HepG2 (cell line): ENCODE measurements around the gene MFRP. TPM values are rescaled to one million over a fixed set of nuclear protein-coding genes. Genes with fewer than 3 reads are reported as not detected.
A peak's percentile ranks its signal among the peaks of the same experiment; 100 is the strongest.

Experiments used
- GPN1 ChIP-seq: sonication (generic); formaldehyde crosslinking; IDR thresholded peaks from 2 replicates; pipeline ENCODE4 v1.5.1; 2020; ENCODE audit warnings: missing genetic modification reagents, borderline replicate concordance
- HOXA3 ChIP-seq: sonication (generic); formaldehyde crosslinking; IDR thresholded peaks from 2 replicates; pipeline ENCODE4 v1.5.0; 2020; ENCODE audit warnings: missing genetic modification reagents
- MTA1 ChIP-seq: sonication (generic); formaldehyde crosslinking; IDR thresholded peaks from 2 replicates; pipeline ENCODE4 v1.4.0; 2020; ENCODE audit warnings: missing genetic modification reagents, mild to moderate bottlenecking, borderline replicate concordance
- PLRG1 ChIP-seq: fragments of 450-650 bp; conservative IDR thresholded peaks from 2 replicates; pipeline ENCODE4 v1.6.1; 2016
- RARG ChIP-seq: sonication (generic); formaldehyde crosslinking; IDR thresholded peaks from 2 replicates; pipeline ENCODE4 v1.4.0; 2020; ENCODE audit warnings: low read depth, mild to moderate bottlenecking, missing genetic modification reagents
- TERF1 ChIP-seq: sonication (generic); formaldehyde crosslinking; IDR thresholded peaks from 2 replicates; pipeline ENCODE4 v1.8.0; 2022; ENCODE audit warnings: mild to moderate bottlenecking, missing genetic modification reagents, moderate library complexity
- TRIM24 ChIP-seq: sonication (generic); formaldehyde crosslinking; IDR thresholded peaks from 2 replicates; pipeline ENCODE4 v1.8.0; 2022; ENCODE audit warnings: mild to moderate bottlenecking, missing genetic modification reagents
- ZBTB21 ChIP-seq: sonication (generic); formaldehyde crosslinking; IDR thresholded peaks from 2 replicates; pipeline ENCODE4 v1.4.0; 2020; ENCODE audit warnings: missing genetic modification reagents
- ZBTB3 ChIP-seq: sonication (generic); formaldehyde crosslinking; IDR thresholded peaks from 2 replicates; pipeline ENCODE4 v1.4.0; 2020; ENCODE audit warnings: low read depth, mild to moderate bottlenecking, moderate library complexity, missing genetic modification reagents, borderline replicate concordance
- ZBTB7B ChIP-seq: sonication (generic); formaldehyde crosslinking; IDR thresholded peaks from 2 replicates; pipeline ENCODE4 v1.4.0; 2020; ENCODE audit warnings: missing genetic modification reagents
- ZNF136 ChIP-seq: sonication (generic); formaldehyde crosslinking; IDR thresholded peaks from 2 replicates; pipeline ENCODE4 v1.8.1; 2022; ENCODE audit warnings: low read depth, mild to moderate bottlenecking, moderate library complexity, missing genetic modification reagents
- ZNF549 ChIP-seq: sonication (generic); formaldehyde crosslinking; IDR thresholded peaks from 2 replicates; pipeline ENCODE4 v1.5.0; 2020; ENCODE audit warnings: missing genetic modification reagents
- ZNF788 ChIP-seq: sonication (generic); formaldehyde crosslinking; IDR thresholded peaks from 2 replicates; pipeline ENCODE4 v1.5.0; 2020; ENCODE audit warnings: mild to moderate bottlenecking, missing genetic modification reagents, borderline replicate concordance
- ZXDC ChIP-seq: sonication (generic); formaldehyde crosslinking; IDR thresholded peaks from 2 replicates; pipeline ENCODE4 v1.5.0; 2020; ENCODE audit warnings: mild to moderate bottlenecking, missing genetic modification reagents
- polyA plus RNA-seq, 8 experiments: library from polyadenylated mRNA; depleted of rRNA in 3 of 8; stranded (reverse) in 7 of 8; unstranded in 1 of 8; fragments of >200 nt; fragmentation: Illumina TruSeq in 4 of 8; extraction: Trizol in 4 of 8; gene quantifications; 2 replicates each; pipeline versions ENCODE4 v1.2.1 to v1.2.3, GENCODE V29; 2011 to 2016; ENCODE audit warnings: low read depth in 4 of 8, missing spikeins in 1 of 8, mixed read lengths in 1 of 8; ENCODE audit not compliant: insufficient read depth in 1 of 8
- total RNA-seq, 5 experiments: library from RNA; depleted of rRNA; stranded (reverse); fragments of >200 nt; fragmentation: Illumina TruSeq; extraction: Trizol; gene quantifications; 2 replicates each; pipeline ENCODE4 v1.2.3, GENCODE V29; 2016; ENCODE audit warnings: low read depth in 1 of 5
- TF ChIP-seq, protein P1 (sequence below): sonication (generic); formaldehyde crosslinking; IDR thresholded peaks from 2 replicates; pipeline ENCODE4 v1.8.1; 2023; ENCODE audit warnings: mild to moderate bottlenecking, missing genetic modification reagents
- TF ChIP-seq, protein P2 (sequence below): sonication (generic); formaldehyde crosslinking; IDR thresholded peaks from 2 replicates; pipeline ENCODE4 v1.8.1; 2022; ENCODE audit warnings: mild to moderate bottlenecking, missing genetic modification reagents
- TF ChIP-seq, protein P3 (sequence below): sonication (generic); formaldehyde crosslinking; IDR thresholded peaks from 2 replicates; pipeline ENCODE4 v1.4.0; 2020; ENCODE audit warnings: missing genetic modification reagents
- TF ChIP-seq, protein P4 (sequence below): sonication (generic); formaldehyde crosslinking; IDR thresholded peaks from 2 replicates; pipeline ENCODE4 v1.4.0; 2020; ENCODE audit warnings: missing genetic modification reagents

The MFRP gene
- total and polyA plus RNA-seq, 2 of the 13 experiments (the other 11 are each of a cell fraction or from before 2014, with no cell fraction given) = not detected

- no peak for TF ChIP-seq ZBTB7B
- TF ChIP-seq TERF1 = no peak
- TF ChIP-seq ZBTB3 (CRISPR knock-in tag) = no peak
- TF ChIP-seq PLRG1 = no peak
- TF ChIP-seq ZBTB21 (CRISPR knock-in tag) = no peak
- TF ChIP-seq, protein P1, sequence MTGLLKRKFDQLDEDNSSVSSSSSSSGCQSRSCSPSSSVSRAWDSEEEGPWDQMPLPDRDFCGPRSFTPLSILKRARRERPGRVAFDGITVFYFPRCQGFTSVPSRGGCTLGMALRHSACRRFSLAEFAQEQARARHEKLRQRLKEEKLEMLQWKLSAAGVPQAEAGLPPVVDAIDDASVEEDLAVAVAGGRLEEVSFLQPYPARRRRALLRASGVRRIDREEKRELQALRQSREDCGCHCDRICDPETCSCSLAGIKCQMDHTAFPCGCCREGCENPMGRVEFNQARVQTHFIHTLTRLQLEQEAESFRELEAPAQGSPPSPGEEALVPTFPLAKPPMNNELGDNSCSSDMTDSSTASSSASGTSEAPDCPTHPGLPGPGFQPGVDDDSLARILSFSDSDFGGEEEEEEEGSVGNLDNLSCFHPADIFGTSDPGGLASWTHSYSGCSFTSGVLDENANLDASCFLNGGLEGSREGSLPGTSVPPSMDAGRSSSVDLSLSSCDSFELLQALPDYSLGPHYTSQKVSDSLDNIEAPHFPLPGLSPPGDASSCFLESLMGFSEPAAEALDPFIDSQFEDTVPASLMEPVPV (CRISPR knock-in tag) = no peak
- TF ChIP-seq MTA1 (CRISPR knock-in tag) = no peak
- no peak for TF ChIP-seq ZXDC (CRISPR knock-in tag)
- TF ChIP-seq, protein P2, sequence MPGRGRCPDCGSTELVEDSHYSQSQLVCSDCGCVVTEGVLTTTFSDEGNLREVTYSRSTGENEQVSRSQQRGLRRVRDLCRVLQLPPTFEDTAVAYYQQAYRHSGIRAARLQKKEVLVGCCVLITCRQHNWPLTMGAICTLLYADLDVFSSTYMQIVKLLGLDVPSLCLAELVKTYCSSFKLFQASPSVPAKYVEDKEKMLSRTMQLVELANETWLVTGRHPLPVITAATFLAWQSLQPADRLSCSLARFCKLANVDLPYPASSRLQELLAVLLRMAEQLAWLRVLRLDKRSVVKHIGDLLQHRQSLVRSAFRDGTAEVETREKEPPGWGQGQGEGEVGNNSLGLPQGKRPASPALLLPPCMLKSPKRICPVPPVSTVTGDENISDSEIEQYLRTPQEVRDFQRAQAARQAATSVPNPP = peak; percentile 8; the same call in 1 of the 2 replicates
- no peak for TF ChIP-seq GPN1 (CRISPR knock-in tag)
- peak; percentile 83 for TF ChIP-seq HOXA3 (CRISPR knock-in tag)
- peak; percentile 39; the same call in 1 of the 2 replicates for TF ChIP-seq ZNF788 (CRISPR knock-in tag)
- TF ChIP-seq ZNF136 = no peak
- no peak for TF ChIP-seq ZNF549
- TF ChIP-seq, protein P3, sequence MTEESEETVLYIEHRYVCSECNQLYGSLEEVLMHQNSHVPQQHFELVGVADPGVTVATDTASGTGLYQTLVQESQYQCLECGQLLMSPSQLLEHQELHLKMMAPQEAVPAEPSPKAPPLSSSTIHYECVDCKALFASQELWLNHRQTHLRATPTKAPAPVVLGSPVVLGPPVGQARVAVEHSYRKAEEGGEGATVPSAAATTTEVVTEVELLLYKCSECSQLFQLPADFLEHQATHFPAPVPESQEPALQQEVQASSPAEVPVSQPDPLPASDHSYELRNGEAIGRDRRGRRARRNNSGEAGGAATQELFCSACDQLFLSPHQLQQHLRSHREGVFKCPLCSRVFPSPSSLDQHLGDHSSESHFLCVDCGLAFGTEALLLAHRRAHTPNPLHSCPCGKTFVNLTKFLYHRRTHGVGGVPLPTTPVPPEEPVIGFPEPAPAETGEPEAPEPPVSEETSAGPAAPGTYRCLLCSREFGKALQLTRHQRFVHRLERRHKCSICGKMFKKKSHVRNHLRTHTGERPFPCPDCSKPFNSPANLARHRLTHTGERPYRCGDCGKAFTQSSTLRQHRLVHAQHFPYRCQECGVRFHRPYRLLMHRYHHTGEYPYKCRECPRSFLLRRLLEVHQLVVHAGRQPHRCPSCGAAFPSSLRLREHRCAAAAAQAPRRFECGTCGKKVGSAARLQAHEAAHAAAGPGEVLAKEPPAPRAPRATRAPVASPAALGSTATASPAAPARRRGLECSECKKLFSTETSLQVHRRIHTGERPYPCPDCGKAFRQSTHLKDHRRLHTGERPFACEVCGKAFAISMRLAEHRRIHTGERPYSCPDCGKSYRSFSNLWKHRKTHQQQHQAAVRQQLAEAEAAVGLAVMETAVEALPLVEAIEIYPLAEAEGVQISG = peak; percentile 59
- no peak for TF ChIP-seq TRIM24
- TF ChIP-seq, protein P4, sequence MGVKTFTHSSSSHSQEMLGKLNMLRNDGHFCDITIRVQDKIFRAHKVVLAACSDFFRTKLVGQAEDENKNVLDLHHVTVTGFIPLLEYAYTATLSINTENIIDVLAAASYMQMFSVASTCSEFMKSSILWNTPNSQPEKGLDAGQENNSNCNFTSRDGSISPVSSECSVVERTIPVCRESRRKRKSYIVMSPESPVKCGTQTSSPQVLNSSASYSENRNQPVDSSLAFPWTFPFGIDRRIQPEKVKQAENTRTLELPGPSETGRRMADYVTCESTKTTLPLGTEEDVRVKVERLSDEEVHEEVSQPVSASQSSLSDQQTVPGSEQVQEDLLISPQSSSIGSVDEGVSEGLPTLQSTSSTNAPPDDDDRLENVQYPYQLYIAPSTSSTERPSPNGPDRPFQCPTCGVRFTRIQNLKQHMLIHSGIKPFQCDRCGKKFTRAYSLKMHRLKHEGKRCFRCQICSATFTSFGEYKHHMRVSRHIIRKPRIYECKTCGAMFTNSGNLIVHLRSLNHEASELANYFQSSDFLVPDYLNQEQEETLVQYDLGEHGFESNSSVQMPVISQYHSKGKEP (CRISPR knock-in tag) = no peak
- TF ChIP-seq RARG (CRISPR knock-in tag) = no peak
Measured at GRCh38 chr11:119334174-119334930, 12.2 kb downstream of the MFRP start, which contains the start of gene RNF26 (continued).
